ENCODE data around the gene NOL8.
A peak's percentile ranks its signal among the peaks of the same experiment; 100 is the strongest.

The NOL8 gene

DNA sequence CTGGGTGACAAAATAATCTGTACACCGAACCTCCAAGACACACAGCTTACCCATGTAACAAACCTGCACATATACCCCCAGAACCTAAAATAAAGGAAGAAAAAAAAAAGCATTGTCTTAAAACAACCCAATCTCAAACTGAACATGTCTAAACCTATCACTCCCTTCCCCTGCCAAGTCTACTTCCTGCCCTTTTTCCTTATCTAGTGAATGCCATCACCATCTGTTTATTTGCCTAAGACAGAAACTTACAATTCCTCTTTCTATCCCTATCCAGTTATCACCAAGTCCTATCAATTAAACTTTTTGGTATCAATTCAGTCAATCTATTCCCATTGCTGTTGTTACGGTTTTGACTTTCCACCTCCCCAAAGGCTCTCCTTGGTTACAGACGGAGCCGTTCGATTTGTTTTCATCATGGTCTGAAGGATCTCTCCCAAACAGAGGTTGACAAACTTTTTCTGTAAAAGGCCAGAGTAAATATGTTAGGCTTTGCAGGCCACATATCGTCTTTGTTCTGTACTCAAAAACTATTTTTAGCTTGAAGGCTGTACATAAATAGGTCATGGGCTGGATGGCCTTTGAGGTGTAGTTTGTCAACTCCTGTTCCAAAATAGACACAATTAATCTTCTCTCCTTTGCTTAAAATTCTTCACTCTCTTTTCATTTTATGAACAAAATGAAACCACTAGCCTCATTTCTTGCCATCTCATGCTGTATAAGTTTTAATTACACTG, 12.1 kb downstream of the NOL8 start:
- DNase-seq (ENCODE audit: low spot score): no peak

- DNase-seq (ENCODE audit: low spot score): no peak
These were observed 14.6 kb downstream of the NOL8 start for GRCh38 chr9:92310562-92310961.

- DNase-seq (ENCODE audit: low spot score): no peak
These were observed 16.3 kb downstream of the NOL8 start for GRCh38 chr9:92308893-92309292.

GRCh38 chr9:92300936-92301335, 24.2 kb downstream of the NOL8 start:
- DNase-seq (ENCODE audit: low spot score): no peak

DNA sequence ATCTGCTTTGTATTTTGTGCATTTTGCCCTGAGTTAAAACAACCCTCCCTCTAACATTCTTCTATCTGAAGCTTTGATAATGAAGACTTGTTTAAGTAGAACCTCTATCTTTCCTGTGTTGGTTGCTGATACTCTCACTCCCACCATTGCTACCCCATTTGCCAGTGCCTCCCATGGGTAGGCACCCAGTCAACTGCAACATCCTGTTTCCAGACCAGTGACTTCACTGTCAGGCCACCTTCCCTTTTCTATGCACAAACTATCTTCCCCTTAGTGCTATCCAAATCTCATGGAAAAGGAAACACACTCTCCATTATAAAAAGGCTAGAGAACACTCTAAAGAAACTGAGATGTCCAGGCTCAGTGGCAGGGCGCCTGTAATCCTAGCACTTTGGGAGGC, 26.0 kb downstream of the NOL8 start:
- DNase-seq (ENCODE audit: low spot score): no peak

- no peak for DNase-seq (ENCODE audit: low spot score)
These were observed 27.1 kb downstream of the NOL8 start for GRCh38 chr9:92298036-92298435.

GRCh38 chr9:92297611-92298010, 27.5 kb downstream of the NOL8 start:
- DNase-seq (ENCODE audit: low spot score): no peak

DNA sequence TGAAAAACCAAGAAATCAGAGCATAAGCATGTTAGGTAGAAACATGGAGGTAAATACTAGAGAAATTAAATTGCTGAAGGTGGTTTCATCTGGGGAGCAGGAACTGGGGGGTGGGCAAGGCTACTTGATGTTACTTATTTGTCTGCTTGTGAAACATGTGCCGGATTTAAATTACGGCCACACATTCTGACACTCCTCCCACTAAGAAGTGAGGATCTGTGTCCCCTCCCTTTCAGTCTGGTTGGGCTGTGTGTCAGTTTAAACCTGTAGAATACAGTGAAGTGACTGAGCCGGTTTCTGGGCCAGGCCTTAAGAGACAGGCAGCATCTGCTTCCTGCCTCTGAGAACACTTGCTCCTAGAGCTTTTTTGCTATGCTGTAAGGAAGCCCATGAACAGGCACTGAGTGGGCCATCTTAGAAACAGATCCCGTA, 29.3 kb downstream of the NOL8 start:
- DNase-seq (ENCODE audit: low spot score): no peak

GRCh38 chr9:92295240-92295790, 29.8 kb downstream of the NOL8 start:
- no peak for DNase-seq (ENCODE audit: low spot score)

DNA sequence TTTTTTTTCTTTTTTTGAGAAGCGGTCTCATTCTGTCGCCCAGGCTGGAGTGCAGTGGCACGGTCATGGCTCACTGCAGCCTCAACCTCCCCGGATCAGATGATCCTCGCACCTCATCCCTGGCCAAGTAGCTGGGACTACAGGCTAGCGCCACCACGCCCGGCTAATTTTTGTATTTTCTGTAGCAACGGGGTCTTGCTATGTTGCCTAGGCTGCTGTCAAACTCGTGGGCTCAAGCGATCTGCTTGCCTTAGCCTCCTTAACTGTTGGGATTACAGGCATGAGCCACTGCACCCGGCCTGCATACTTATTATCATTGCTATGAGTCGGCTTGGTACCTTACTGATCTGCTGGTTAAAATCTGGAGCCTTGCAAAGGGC, 30.9 kb downstream of the NOL8 start:
- DNase-seq (ENCODE audit: low spot score): no peak

- peak; percentile 97 for DNase-seq (ENCODE audit: low spot score)
These were observed 31.5 kb downstream of the NOL8 start, which contains the start of gene IARS1 for GRCh38 chr9:92293452-92294296. Gene IARS1, minus strand, starts transcription at chr9:92293697. Its CDS starts 4,278 bp downstream, at chr9:92289419.

DNA sequence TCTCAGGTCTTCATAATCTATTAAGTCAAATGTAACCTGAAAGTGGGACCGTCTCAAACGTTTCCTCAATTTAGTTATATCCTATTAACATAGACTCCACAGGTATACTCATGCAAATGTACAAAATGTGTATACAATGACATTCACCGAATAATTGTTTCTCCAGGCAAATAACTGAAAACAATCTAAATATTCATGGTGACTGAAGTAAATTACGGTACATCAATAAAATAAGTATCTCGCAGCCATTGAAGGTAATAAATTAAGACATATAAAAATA, 32.1 kb downstream of the NOL8 start:
- no peak for DNase-seq (ENCODE audit: low spot score)

DNA sequence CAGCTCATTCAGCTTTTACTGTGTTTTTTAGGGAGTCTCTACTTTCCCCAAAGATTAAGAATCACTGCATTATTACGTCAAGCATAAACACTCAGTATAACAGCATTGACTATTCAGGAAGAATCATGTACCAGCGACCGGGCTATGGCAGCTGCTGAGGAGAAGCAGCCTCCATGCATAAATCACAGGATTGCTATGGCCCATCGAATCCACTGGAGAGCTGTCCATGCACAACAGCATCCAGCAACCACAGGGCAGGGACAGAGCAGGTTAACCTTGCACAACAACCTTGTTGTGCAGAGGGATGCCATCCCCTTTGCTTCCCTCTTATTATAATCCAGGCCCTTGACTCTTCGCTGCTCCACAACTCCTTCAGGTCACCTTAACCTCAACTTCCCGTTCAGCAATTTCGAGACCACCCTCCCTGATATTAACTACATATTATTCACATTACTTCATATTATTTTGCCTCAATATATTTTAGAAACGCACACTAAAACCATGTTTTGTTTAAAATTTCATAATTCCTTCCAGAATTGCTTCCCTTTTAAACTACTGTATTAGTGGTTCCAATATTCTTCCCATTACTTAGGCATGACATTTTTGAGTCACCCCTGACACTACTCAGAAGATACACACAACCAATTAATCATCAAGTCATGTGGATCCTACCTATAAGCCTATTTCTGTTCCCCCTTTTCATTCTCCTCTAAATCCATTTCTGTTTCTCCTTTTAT, 32.6 kb downstream of the NOL8 start:
- DNase-seq (ENCODE audit: low spot score): no peak

GRCh38 chr9:92291577-92291976, 33.6 kb downstream of the NOL8 start:
- DNase-seq (ENCODE audit: low spot score): no peak

DNA sequence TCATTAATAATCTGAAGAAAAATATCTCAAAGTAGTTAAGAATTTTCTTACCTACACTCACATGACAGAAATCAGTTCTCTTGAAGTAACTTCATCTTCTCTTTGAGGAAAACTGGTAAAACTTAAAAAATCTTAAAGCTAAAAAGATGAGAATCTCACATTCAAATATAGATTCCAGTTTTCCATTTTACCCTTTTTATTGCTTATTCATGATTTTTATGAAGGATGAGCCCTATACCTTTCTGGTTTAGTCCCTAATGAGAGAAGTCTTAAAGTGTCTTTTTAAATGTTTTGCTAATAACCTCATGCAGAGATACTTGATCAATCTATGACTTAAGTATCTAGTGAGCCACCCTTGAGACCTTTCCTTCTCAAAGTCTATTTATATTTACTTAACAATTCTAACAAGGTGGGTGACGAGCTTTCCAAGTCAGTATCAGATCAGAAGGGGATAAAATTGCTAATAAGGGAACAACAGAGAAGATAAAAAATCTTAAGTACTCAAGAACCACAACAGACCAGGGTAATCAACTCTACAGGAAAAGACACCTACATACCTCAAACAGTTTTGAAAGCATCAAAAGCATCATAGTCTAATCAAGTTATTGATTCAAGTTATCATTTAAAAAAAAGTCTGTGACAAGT, 34.2 kb downstream of the NOL8 start:
- no peak for DNase-seq (ENCODE audit: low spot score)

DNA sequence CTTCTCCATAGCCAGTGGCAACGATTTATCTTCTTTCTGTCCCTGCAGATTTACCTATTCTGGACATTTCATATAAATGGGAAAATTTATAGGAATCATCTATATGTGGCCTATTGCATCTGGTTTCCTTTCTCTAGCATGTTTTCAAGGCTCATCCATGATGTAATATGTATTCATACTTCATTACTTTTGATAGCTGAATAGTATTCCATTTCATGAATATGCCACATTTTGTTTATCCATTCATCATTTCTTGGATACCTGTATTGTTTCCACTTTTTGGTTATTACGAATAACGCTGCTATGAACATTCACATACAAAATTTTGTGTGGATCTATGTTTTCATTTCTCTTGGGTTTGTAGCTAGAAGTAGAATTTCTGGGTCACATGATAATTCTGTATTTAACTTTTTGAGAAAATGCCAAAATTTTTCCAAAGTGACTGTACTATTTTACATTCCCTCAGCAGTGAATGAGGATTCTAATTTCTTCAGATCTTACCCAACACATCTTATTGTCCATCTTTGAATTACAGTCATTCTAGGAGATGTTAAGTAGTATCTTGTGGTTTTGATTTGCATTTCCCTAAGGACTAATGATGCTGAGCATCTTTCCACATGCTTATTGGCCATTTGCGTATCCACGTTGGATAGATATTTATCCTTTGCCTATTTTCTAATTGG, 35.3 kb downstream of the NOL8 start:
- DNase-seq (ENCODE audit: low spot score): no peak

- DNase-seq (ENCODE audit: low spot score): no peak
These were observed 45.8 kb downstream of the NOL8 start for GRCh38 chr9:92279302-92279701.

GRCh38 chr9:92278110-92278509, 47.0 kb downstream of the NOL8 start:
- no peak for DNase-seq (ENCODE audit: low spot score)

GRCh38 chr9:92276331-92277032, 48.7 kb downstream of the NOL8 start:
- DNase-seq (ENCODE audit: low spot score): no peak

- no peak for DNase-seq (ENCODE audit: low spot score)
These were observed 49.6 kb downstream of the NOL8 start for GRCh38 chr9:92275541-92275940.

GRCh38 chr9:92270511-92270910, 54.6 kb downstream of the NOL8 start:
- DNase-seq (ENCODE audit: low spot score): no peak

All from putamen (tissue), 1 donor.